Upper lobe of left lung (tissue), 4 donors: ENCODE results near the gene PDGFD.

Experiments used
- EP300 ChIP-seq, 4 donors: sonication (generic); formaldehyde crosslinking; IDR thresholded peaks; one replicate each; pipeline ENCODE4 v1.5.1; 2017; ENCODE audit warnings: antibody characterized with exemption in 4 of 4, control low read depth in 2 of 4
- POLR2A ChIP-seq, 4 donors: fragments of 450-650 bp; IDR thresholded peaks; one replicate each; pipeline ENCODE4 v1.5.1; 2016 to 2017; ENCODE audit warnings: antibody characterized with exemption in 4 of 4, mild to moderate bottlenecking in 2 of 4
- POLR2AphosphoS5 ChIP-seq, 2 donors: sonication (generic); formaldehyde crosslinking; IDR thresholded peaks; one replicate each; pipeline ENCODE4 v1.5.1; 2017; ENCODE audit warnings: antibody characterized with exemption in 2 of 2

DNA sequence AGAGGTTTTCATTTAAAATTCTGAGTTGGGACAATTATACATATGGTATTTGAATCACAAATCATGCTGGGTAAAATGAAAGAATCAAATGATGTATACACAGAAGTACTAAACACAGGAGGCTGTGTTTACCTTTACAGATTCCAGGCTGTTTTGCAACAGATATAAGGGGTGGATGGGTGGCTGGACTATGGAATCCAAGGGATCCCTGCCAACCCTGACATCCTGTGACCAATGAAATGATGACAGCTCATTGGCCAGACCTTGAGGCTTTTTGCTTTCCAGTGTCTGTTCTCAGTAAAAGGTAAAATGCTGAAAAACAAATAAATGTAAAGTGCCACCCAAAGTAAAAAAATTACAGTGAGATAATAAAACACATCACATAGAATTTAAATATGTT lies 130.8 kb downstream of the PDGFD start:
- no peak for TF ChIP-seq POLR2AphosphoS5 (IDR thresholded peaks at IDR 0.05)
- no peak for TF ChIP-seq EP300 (IDR thresholded peaks at IDR 0.05)
- no peak for TF ChIP-seq POLR2A (IDR thresholded peaks at IDR 0.05)
